ENCODE data around the gene OBP2A. TPM values are rescaled to one million over a fixed set of nuclear protein-coding genes. Genes with fewer than 3 reads are reported as not detected.

OBP2A gene
- total and polyA plus RNA-seq, 5 donors from 2014 or later: not detected

DNA sequence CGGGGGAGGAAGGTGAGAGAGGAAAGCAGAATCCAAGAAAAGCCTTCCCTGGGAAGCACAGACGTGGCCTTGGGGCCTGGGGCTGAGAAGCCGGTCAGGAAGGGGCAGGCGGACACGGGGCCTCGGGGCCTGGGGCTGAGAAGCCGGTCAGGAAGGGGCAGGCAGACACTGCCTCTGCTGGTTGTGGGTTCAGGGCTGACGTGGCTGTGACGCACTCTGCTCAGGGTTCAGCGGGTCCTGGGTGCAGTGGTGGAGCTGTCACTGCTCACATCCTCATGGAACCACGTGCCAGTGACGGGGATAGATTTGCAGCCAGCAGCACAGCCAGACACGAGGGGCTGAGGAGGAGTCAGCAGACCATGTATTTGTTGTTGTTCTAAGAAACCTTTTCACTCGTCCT is 28.4 kb downstream of the OBP2A start:
- no peak overlapping the region for H3K4me3 ChIP-seq (ENCODE audit: low read depth, low read length)
- no peak overlapping the region for H3K27ac ChIP-seq (ENCODE audit: insufficient read depth, low read length, poor library complexity, severe bottlenecking)
- no peaks in the 10 kb centered on the region for H3K4me1 ChIP-seq (ENCODE audit: control insufficient read depth, insufficient read depth, low read length, poor library complexity, severe bottlenecking)
- Mint-ChIP-seq H3K27ac (no peak overlapping the region), H3K27me3 (no peaks in the 10 kb centered on the region), H3K36me3 (no peaks in the 10 kb centered on the region), H3K4me1 (no peaks in the 10 kb centered on the region), H3K9me3 (peaks cover 0 to 3% (median 0%) of the 10 kb centered on the region in 7 donors), H3K4me3 (no peak overlapping the region)
- no peak for DNase-seq
- H3K27me3 ChIP-seq (ENCODE audit: control insufficient read depth, insufficient read depth, low read length): peaks cover 1% of the 10 kb centered on the region
- H3K36me3 ChIP-seq (ENCODE audit: control insufficient read depth, insufficient read depth, low read length): no peaks in the 10 kb centered on the region
- no peak for ATAC-seq (ENCODE audit: low read depth in 2 of 2)
- H3K9me3 ChIP-seq (ENCODE audit: control insufficient read depth in 2 of 2, low read length in 2 of 2): no peaks in the 10 kb centered on the region

DNA sequence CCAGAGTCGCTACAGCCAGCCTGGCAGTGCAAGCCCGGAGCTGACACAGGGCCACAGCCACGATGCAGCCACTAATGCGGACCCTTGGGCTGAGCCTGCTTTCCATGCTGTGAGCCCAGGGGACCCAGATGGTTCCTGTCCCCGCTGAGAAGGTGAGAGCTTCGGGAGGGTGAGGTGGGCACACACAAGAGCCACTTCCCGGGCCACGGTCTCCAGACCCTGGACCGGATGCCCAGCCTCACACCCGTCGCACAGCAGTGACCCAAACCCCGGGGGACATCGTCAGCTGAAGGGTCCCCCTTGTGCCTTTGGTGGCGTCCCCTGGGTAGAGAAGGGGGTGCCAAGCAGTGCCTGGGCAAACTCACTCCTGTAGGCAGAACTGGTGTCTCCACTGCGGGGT is 29.0 kb downstream of the OBP2A start:
- Mint-ChIP-seq H3K9me3 (peaks cover 0 to 3% (median 0%) of the 10 kb centered on the region in 7 donors), H3K36me3 (no peaks in the 10 kb centered on the region), H3K4me1 (no peaks in the 10 kb centered on the region), H3K4me3 (no peak overlapping the region), H3K27me3 (no peaks in the 10 kb centered on the region), H3K27ac (no peak overlapping the region)
- H3K4me1 ChIP-seq (ENCODE audit: control insufficient read depth, insufficient read depth, low read length, poor library complexity, severe bottlenecking): no peaks in the 10 kb centered on the region
- ATAC-seq (ENCODE audit: low read depth in 2 of 2) (no peak), DNase-seq (no peak)
- H3K4me3 ChIP-seq (ENCODE audit: low read depth, low read length): no peak overlapping the region
- no peaks in the 10 kb centered on the region for H3K36me3 ChIP-seq (ENCODE audit: control insufficient read depth, insufficient read depth, low read length)
- H3K27ac ChIP-seq (ENCODE audit: insufficient read depth, low read length, poor library complexity, severe bottlenecking): no peak overlapping the region
- H3K9me3 ChIP-seq (ENCODE audit: control insufficient read depth in 2 of 2, low read length in 2 of 2): no peaks in the 10 kb centered on the region
- H3K27me3 ChIP-seq (ENCODE audit: control insufficient read depth, insufficient read depth, low read length): no peaks in the 10 kb centered on the region

DNA sequence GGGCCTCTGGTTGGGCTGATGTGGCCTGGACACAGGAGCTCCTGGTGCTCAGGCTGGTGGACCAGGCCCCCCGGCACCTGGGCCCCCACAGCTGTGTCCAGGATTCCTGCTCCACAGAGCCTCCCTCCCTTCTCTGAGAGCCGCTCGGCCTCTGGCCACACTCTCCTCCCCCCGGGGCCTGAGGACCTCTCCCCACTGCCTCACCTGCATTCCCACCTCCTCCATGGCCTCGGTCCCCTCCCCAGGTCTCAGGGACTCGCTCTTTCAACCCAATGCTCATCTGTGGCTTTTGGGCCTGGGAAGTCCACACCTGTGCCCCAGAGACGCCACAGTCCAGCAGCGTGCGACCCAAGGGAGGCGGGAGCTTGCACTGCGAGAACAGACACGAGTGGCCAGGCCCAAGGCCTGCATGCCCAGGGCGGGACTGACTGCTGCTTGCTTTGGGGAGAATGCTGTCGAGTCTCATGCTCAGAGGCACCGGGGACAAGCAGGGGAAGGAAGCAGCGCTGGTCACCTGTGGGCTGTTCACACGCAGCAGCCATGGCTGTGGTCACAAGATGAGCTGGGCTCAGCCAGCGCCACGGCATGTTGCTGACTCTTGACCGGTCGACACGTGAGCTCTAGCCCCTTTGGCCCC is 30.2 kb downstream of the OBP2A start:
- no peak overlapping the region for H3K4me3 ChIP-seq (ENCODE audit: low read depth, low read length)
- H3K27me3 ChIP-seq (ENCODE audit: control insufficient read depth, insufficient read depth, low read length): no peaks in the 10 kb centered on the region

DNA sequence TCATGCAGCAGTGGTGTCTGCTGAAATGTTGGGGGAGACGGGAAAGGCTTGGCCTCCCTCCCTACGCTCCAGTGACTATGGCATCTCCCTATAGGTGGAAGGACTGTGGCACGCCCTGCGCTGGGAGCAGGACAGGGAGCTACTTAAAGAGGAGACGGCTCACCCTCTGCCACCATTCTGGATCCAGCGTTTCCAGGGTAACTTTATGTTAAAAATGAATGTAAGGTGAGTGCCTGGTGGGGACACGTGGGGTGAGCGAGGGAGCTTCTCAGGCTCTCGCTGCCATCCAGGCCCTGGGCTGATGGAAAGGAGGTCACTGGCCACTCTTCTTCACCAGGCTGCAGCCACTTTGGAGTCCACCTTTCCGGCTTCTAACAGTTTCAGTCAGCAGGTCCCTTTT is 31.3 kb downstream of the OBP2A start:
- no peak overlapping the region for H3K4me3 ChIP-seq (ENCODE audit: low read depth, low read length)
- DNase-seq (no peak), ATAC-seq (ENCODE audit: low read depth in 2 of 2) (no peak)
- H3K27me3 ChIP-seq (ENCODE audit: control insufficient read depth, insufficient read depth, low read length): no peaks in the 10 kb centered on the region
- no peak overlapping the region for H3K4me3 Mint-ChIP-seq
- no peak overlapping the region for H3K27ac ChIP-seq (ENCODE audit: insufficient read depth, low read length, poor library complexity, severe bottlenecking)
- no peaks in the 10 kb centered on the region for H3K4me1 Mint-ChIP-seq
- H3K36me3 ChIP-seq (ENCODE audit: control insufficient read depth, insufficient read depth, low read length): no peaks in the 10 kb centered on the region
- H3K4me1 ChIP-seq (ENCODE audit: control insufficient read depth, insufficient read depth, low read length, poor library complexity, severe bottlenecking): no peaks in the 10 kb centered on the region
- H3K9me3 Mint-ChIP-seq: no peaks in the 10 kb centered on the region
- H3K27me3 Mint-ChIP-seq: peaks cover 1% of the 10 kb centered on the region
- H3K27ac Mint-ChIP-seq: no peak overlapping the region
- no peaks in the 10 kb centered on the region for H3K9me3 ChIP-seq (ENCODE audit: control insufficient read depth in 2 of 2, low read length in 2 of 2)
- no peaks in the 10 kb centered on the region for H3K36me3 Mint-ChIP-seq

More for the DNA sequence above, 30.2 kb downstream of the OBP2A start:
- ATAC-seq (ENCODE audit: low read depth in 2 of 2): no peak
- H3K9me3 Mint-ChIP-seq: peaks cover 0 to under 1% (median 0%) of the 10 kb centered on the region in 7 donors
- no peaks in the 10 kb centered on the region for H3K4me1 Mint-ChIP-seq
- no peaks in the 10 kb centered on the region for H3K27me3 Mint-ChIP-seq
- peak overlapping the region in 1 of 3 donors; percentile 54 for H3K27ac Mint-ChIP-seq
- DNase-seq: no peak
- H3K36me3 Mint-ChIP-seq: no peaks in the 10 kb centered on the region
- no peak overlapping the region for H3K4me3 Mint-ChIP-seq
- H3K9me3 ChIP-seq (ENCODE audit: control insufficient read depth in 2 of 2, low read length in 2 of 2): no peaks in the 10 kb centered on the region
- H3K4me1 ChIP-seq (ENCODE audit: control insufficient read depth, insufficient read depth, low read length, poor library complexity, severe bottlenecking): no peaks in the 10 kb centered on the region
- no peaks in the 10 kb centered on the region for H3K36me3 ChIP-seq (ENCODE audit: control insufficient read depth, insufficient read depth, low read length)
- no peak overlapping the region for H3K27ac ChIP-seq (ENCODE audit: insufficient read depth, low read length, poor library complexity, severe bottlenecking)

DNA sequence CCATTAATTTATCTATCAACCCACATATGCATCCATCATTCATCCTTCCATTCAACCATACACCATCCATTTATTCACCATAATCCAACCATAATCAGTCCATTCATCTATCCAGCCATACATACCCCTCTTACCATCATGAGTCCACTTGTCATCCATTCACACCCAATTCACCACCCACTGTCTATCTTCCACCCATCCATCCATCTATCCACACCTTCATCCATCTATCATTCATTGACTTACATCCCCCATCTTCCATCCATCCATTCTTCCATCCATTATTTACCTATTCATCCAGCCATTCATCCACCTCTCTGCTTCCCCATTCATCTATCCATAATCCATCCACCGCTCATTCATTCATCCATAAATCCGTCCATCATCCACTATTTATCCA is 33.4 kb downstream of the OBP2A start:
- ATAC-seq (ENCODE audit: low read depth in 2 of 2): no peak
- Mint-ChIP-seq H3K27me3 (peaks cover 4% of the 10 kb centered on the region), H3K9me3 (no peaks in the 10 kb centered on the region), H3K36me3 (no peaks in the 10 kb centered on the region), H3K4me3 (no peak overlapping the region), H3K4me1 (no peaks in the 10 kb centered on the region), H3K27ac (no peak overlapping the region)
- Histone ChIP-seq H3K4me3 (ENCODE audit: low read depth, low read length) (no peak overlapping the region), H3K4me1 (ENCODE audit: control insufficient read depth, insufficient read depth, low read length, poor library complexity, severe bottlenecking) (no peaks in the 10 kb centered on the region), H3K9me3 (ENCODE audit: control insufficient read depth in 2 of 2, low read length in 2 of 2) (no peaks in the 10 kb centered on the region), H3K27ac (ENCODE audit: insufficient read depth, low read length, poor library complexity, severe bottlenecking) (no peak overlapping the region), H3K36me3 (ENCODE audit: control insufficient read depth, insufficient read depth, low read length) (no peaks in the 10 kb centered on the region), H3K27me3 (ENCODE audit: control insufficient read depth, insufficient read depth, low read length) (no peaks in the 10 kb centered on the region)
- no peak for DNase-seq

DNA sequence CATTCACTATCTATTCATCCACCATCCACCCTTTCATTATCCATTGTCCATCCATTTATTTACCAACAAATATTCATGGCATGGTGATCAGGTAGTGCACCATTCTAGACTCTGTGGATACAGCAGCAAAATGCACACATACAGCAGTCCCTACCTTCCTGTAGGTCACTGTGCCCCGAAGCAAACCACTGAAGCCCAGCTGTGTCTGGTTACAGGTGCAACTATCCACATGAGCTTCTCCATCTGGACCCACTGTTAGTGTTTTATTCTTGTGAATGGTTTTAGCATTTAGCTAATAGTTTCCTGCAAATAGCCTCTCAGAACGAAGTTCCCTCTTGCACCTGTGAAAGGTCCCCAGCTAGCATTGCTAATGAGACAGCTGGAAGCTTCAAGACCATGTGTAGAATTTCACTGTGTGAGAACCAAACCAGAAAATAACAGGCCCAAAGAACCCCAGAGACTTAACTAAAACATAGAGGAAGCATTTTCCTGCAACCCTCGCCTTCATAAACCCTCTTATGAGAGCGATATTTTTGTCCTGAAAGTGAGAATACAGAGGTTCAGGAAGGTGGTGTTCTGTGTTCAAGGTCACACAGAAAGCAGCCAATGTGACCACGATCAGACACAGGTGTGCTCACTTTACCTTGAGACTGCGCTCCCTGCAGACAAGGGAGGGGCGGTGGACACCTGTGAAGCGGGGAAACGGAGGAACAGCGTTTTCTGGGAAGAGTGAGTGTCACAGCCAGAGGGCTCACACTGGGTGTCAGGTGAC is 34.1 kb downstream of the OBP2A start:
- no peak overlapping the region for H3K27ac Mint-ChIP-seq
- no peaks in the 10 kb centered on the region for H3K9me3 ChIP-seq (ENCODE audit: control insufficient read depth in 2 of 2, low read length in 2 of 2)
- ATAC-seq (ENCODE audit: low read depth in 2 of 2): no peak
- H3K36me3 ChIP-seq (ENCODE audit: control insufficient read depth, insufficient read depth, low read length): no peaks in the 10 kb centered on the region
- no peaks in the 10 kb centered on the region for H3K27me3 ChIP-seq (ENCODE audit: control insufficient read depth, insufficient read depth, low read length)
- no peaks in the 10 kb centered on the region for H3K4me1 ChIP-seq (ENCODE audit: control insufficient read depth, insufficient read depth, low read length, poor library complexity, severe bottlenecking)
- no peaks in the 10 kb centered on the region for H3K4me1 Mint-ChIP-seq
- no peak overlapping the region for H3K4me3 Mint-ChIP-seq
- H3K27me3 Mint-ChIP-seq: peaks cover 4% of the 10 kb centered on the region
- no peak overlapping the region for H3K27ac ChIP-seq (ENCODE audit: insufficient read depth, low read length, poor library complexity, severe bottlenecking)
- no peaks in the 10 kb centered on the region for H3K36me3 Mint-ChIP-seq
- H3K4me3 ChIP-seq (ENCODE audit: low read depth, low read length): no peak overlapping the region
- DNase-seq: no peak
- no peaks in the 10 kb centered on the region for H3K9me3 Mint-ChIP-seq

DNA sequence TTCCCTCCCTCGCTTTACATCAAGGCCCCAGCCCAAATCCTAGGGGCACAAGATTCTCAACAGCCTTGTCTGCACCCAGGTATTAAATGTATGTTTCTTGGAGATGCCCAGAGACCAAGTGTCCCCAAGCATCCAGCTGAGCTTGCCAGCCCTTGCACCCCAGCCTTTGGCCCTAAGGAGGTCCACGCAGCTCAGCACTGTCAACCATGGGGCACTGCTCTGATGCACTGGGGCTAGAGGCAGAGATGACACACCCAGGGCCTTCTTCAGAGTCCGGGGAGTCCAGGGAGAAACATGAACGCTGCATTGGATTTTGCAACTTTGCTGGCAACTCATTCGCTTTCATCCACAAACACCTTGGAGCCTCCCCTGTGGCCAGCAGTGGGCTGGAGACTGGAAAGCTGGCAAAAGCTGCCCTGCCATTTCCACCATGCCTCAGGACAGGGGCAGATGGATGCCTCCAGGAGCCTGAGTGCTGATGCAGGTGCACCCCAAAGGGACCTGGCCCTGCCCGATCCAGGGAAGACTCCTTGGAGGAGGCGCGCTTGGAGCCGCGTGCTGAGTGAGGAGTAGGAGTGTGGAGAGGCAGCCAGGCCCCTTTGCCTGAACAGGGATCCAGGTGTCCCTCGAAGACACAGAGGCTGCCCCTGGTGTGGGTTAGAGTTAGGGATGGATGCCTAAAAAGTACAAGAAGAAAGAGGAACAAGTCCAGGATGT is 34.9 kb downstream of the OBP2A start:
- no peak overlapping the region for H3K4me3 Mint-ChIP-seq
- H3K9me3 Mint-ChIP-seq: no peaks in the 10 kb centered on the region
- Histone ChIP-seq H3K27ac (ENCODE audit: insufficient read depth, low read length, poor library complexity, severe bottlenecking) (no peak overlapping the region), H3K36me3 (ENCODE audit: control insufficient read depth, insufficient read depth, low read length) (no peaks in the 10 kb centered on the region), H3K4me3 (ENCODE audit: low read depth, low read length) (no peak overlapping the region), H3K4me1 (ENCODE audit: control insufficient read depth, insufficient read depth, low read length, poor library complexity, severe bottlenecking) (no peaks in the 10 kb centered on the region), H3K27me3 (ENCODE audit: control insufficient read depth, insufficient read depth, low read length) (no peaks in the 10 kb centered on the region), H3K9me3 (ENCODE audit: control insufficient read depth in 2 of 2, low read length in 2 of 2) (no peaks in the 10 kb centered on the region)
- peaks cover 4% of the 10 kb centered on the region for H3K27me3 Mint-ChIP-seq
- ATAC-seq (ENCODE audit: low read depth in 2 of 2): no peak
- no peaks in the 10 kb centered on the region for H3K4me1 Mint-ChIP-seq
- no peak overlapping the region for H3K27ac Mint-ChIP-seq
- no peak for DNase-seq
- no peaks in the 10 kb centered on the region for H3K36me3 Mint-ChIP-seq
